WTC11 (cell line): ENCODE measurements around the gene CHST11. TPM values are rescaled to one million over a fixed set of nuclear protein-coding genes. Genes with fewer than 3 reads are reported as not detected.

Source experiments
- ATAC-seq: fragments of 200-7000 bp; cut with Tn5 transposase; 2 replicates; pipeline ENCODE4 v1.10.0; 2021; ENCODE audit warnings: mild to moderate bottlenecking, moderate library complexity
- CTCF ChIA-PET: fragments of 300-600 bp; sonication (Branson Sonifier 250); formaldehyde crosslinking; loops from one replicate; lab custom pipeline; 2021; ENCODE audit warnings: antibody characterized with exemption; lab: Charles Lee
- POLR2A ChIA-PET: fragments of 350-600 bp; sonication (Branson Sonifier 250); formaldehyde crosslinking; loops from one replicate; lab custom pipeline; 2021; ENCODE audit warnings: antibody characterized with exemption; lab: Charles Lee
- DNase-seq: peaks from one replicate; pipeline ENCODE4 v3.0.0; 2021; ENCODE audit warnings: low spot score
- H3K27ac Mint-ChIP-seq: 2 replicates; pipeline ENCODE4 v1.8.0; 2021; ENCODE audit warnings: mixed read lengths
- H3K27me3 Mint-ChIP-seq: 2 replicates; pipeline ENCODE4 v1.8.0; 2021; ENCODE audit warnings: low read depth, mild to moderate bottlenecking, moderate library complexity, mixed read lengths
- H3K36me3 Mint-ChIP-seq: 2 replicates; pipeline ENCODE4 v1.8.0; 2021; ENCODE audit warnings: mixed read lengths
- H3K4me1 Mint-ChIP-seq: 2 replicates; pipeline ENCODE4 v1.8.0; 2022; ENCODE audit warnings: mixed read lengths
- H3K4me3 Mint-ChIP-seq: 2 replicates; pipeline ENCODE4 v1.8.0; 2021; ENCODE audit warnings: mild to moderate bottlenecking, moderate library complexity, mixed read lengths
- H3K9me3 Mint-ChIP-seq: 2 replicates; pipeline ENCODE4 v1.8.0; 2021; ENCODE audit warnings: mixed read lengths
- HMGA2 ChIP-seq: fragments of 250-450 bp; sonication (Bioruptor Pico); IDR thresholded peaks from 2 replicates; pipeline ENCODE4 v1.4.0; 2021; ENCODE audit warnings: mild to moderate bottlenecking, moderate library complexity
- JAZF1 ChIP-seq: fragments of 250-450 bp; sonication (Bioruptor Pico); IDR thresholded peaks from 2 replicates; pipeline ENCODE4 v1.9.0; 2021; ENCODE audit warnings: moderate library complexity, mild to moderate bottlenecking, inconsistent platforms
- NFE2L1 ChIP-seq: sonication (generic); formaldehyde crosslinking; IDR thresholded peaks from 2 replicates; pipeline ENCODE4 v1.8.1; 2023; ENCODE audit warnings: missing genetic modification reagents
- NR3C1 ChIP-seq: sonication (generic); formaldehyde crosslinking; conservative IDR thresholded peaks from 2 replicates; pipeline ENCODE4 v1.8.1; 2023; ENCODE audit warnings: low read depth, mild to moderate bottlenecking, missing genetic modification reagents
- PRRX2 ChIP-seq: fragments of 250-450 bp; sonication (Bioruptor Pico); IDR thresholded peaks from 2 replicates; pipeline ENCODE4 v1.8.0; 2021; ENCODE audit warnings: mild to moderate bottlenecking
- ZNF121 ChIP-seq: sonication (generic); formaldehyde crosslinking; IDR thresholded peaks from 2 replicates; pipeline ENCODE4 v1.8.0; 2023; ENCODE audit warnings: missing genetic modification reagents
- ZNF138 ChIP-seq: sonication (generic); formaldehyde crosslinking; conservative IDR thresholded peaks from 2 replicates; pipeline ENCODE4 v1.8.1; 2022; ENCODE audit warnings: mild to moderate bottlenecking, moderate library complexity, missing genetic modification reagents
- ZNF232 ChIP-seq: sonication (generic); formaldehyde crosslinking; IDR thresholded peaks from 2 replicates; pipeline ENCODE4 v1.8.0; 2022; ENCODE audit warnings: mild to moderate bottlenecking, missing genetic modification reagents
- total RNA-seq: library from RNA; stranded (reverse); gene quantifications from 3 replicates; pipeline ENCODE4 v1.2.3, GENCODE V29; 2021
- TF ChIP-seq, protein P1 (sequence below): sonication (generic); formaldehyde crosslinking; IDR thresholded peaks from 2 replicates; pipeline ENCODE4 v1.8.1; 2023; ENCODE audit warnings: mild to moderate bottlenecking, missing genetic modification reagents
- TF ChIP-seq, protein P2 (sequence below): fragments of 250-450 bp; sonication (Bioruptor Pico); IDR thresholded peaks from 2 replicates; pipeline ENCODE4 v2.1.2; 2022; ENCODE audit warnings: mild to moderate bottlenecking, moderate library complexity
- TF ChIP-seq, protein P3 (sequence below): sonication (generic); formaldehyde crosslinking; IDR thresholded peaks from 2 replicates; pipeline ENCODE4 v1.8.0; 2022; ENCODE audit warnings: missing genetic modification reagents
- TF ChIP-seq, protein P4 (sequence below): sonication (generic); formaldehyde crosslinking; IDR thresholded peaks from 2 replicates; pipeline ENCODE4 v1.8.1; 2023; ENCODE audit warnings: mild to moderate bottlenecking, moderate library complexity, missing genetic modification reagents

Gene CHST11
- total RNA-seq, 1 experiment from 2014 or later: 24.2 TPM

DNA sequence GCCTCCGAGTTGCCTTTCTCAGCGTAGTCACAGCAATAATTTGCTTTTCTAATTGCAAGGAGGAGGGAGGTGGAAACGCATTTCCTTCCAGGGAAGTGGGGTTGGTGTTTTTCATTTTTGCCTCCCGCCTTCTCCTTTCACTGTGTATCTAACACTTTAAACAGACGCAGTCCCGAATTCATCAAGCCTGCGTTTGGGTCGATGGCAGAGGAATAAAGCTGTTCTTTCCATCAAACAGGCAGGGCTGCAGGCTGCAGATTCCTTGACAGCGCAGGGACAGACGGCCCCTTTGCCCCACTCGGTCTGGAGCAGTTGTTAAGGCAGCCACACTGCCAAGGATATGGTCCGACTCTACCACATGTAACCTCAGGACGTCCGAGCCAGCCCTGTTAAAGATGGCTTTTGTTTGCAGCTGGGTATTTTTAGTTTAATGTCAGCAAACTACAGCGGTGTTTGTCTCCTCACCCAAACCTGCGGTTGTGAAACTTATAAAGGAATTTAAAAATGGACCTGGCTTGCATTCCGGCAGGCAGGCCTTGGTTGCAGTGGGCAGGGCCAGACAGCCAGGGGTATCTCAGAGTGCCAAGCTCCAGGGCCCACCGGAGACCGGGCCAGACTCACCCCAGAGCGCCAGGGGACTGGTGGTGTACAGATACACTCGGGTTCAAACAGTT is 2.1 kb downstream of the CHST11 start:
- Mint-ChIP-seq H3K27ac (0 out of 2 replicates have a peak overlapping the region, but pooled peaks have one; percentile 19), H3K36me3 (no peaks in the 10 kb centered on the region), H3K4me1 (peaks cover 36% of the 10 kb centered on the region)
- DNase-seq: no peak
- ATAC-seq: peak; percentile 10; the same call in 1 of the 2 replicates
- POLR2A ChIA-PET: no interaction called here
- TF ChIP-seq, protein P1, sequence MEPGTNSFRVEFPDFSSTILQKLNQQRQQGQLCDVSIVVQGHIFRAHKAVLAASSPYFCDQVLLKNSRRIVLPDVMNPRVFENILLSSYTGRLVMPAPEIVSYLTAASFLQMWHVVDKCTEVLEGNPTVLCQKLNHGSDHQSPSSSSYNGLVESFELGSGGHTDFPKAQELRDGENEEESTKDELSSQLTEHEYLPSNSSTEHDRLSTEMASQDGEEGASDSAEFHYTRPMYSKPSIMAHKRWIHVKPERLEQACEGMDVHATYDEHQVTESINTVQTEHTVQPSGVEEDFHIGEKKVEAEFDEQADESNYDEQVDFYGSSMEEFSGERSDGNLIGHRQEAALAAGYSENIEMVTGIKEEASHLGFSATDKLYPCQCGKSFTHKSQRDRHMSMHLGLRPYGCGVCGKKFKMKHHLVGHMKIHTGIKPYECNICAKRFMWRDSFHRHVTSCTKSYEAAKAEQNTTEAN (CRISPR knock-in tag): 0 out of 2 replicates have a peak, but pooled peaks have one; percentile 31
- no peak for TF ChIP-seq JAZF1 (CRISPR knock-in tag)
- TF ChIP-seq, all 79 proteins: peak for 1
- no peaks in the 10 kb centered on the region for H3K9me3 Mint-ChIP-seq
- CTCF ChIA-PET: interaction anchor here (0.5 to 1.8 kb wide), 5 partner anchors 77 to 625 kb away, joined by 3 to 13 read pairs (median 3); partner anchors contain the start of gene ALDH1L2
- H3K27me3 Mint-ChIP-seq: peaks cover 44% of the 10 kb centered on the region
- H3K4me3 Mint-ChIP-seq: peak overlapping the region; percentile 97

DNA sequence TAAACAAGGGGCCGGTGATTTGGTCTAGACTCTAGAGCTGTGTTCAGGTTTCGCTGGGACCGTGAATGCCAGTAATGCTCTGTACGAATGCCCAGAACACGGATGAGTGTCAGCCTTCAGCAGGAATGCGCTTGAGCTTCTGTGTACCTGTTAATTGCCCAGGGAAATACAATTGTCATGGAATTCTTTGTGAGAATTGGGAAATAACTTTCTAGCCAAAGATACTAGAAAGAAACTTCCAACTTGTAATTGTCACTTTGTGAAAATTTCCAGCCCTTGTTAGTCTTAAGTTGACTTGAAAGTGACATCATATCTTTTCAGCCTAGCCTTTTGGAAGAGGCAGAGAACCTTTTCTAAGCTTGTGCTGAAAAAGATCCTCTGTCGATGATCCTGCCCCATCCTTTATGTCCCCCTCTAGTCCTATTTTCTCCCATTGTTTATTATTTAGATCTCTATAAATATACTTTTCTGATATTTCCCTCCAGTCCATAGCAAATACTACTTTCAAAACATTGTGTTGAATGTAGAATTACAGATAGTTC is 2.7 kb downstream of the CHST11 start:
- Mint-ChIP-seq H3K4me1 (peaks cover 36% of the 10 kb centered on the region), H3K27ac (no peak overlapping the region), H3K27me3 (peaks cover 38% of the 10 kb centered on the region), H3K4me3 (peak overlapping the region; percentile 97), H3K36me3 (no peaks in the 10 kb centered on the region), H3K9me3 (no peaks in the 10 kb centered on the region)
- ChIA-PET CTCF (interaction anchor here (1.0 to 1.8 kb wide), 3 partner anchors 78 to 625 kb away, joined by 3 to 13 read pairs (median 3); partner anchors contain the start of gene ALDH1L2), POLR2A (no interaction called here)
- DNase-seq (no peak), ATAC-seq (no peak)
- TF ChIP-seq, protein P2, sequence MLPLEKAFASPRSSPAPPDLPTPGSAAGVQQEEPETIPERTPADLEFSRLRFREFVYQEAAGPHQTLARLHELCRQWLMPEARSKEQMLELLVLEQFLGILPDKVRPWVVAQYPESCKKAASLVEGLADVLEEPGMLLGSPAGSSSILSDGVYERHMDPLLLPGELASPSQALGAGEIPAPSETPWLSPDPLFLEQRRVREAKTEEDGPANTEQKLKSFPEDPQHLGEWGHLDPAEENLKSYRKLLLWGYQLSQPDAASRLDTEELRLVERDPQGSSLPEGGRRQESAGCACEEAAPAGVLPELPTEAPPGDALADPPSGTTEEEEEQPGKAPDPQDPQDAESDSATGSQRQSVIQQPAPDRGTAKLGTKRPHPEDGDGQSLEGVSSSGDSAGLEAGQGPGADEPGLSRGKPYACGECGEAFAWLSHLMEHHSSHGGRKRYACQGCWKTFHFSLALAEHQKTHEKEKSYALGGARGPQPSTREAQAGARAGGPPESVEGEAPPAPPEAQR: no peak
- TF ChIP-seq, protein P1 (CRISPR knock-in tag): 0 out of 2 replicates have a peak, but pooled peaks have one; percentile 1

DNA sequence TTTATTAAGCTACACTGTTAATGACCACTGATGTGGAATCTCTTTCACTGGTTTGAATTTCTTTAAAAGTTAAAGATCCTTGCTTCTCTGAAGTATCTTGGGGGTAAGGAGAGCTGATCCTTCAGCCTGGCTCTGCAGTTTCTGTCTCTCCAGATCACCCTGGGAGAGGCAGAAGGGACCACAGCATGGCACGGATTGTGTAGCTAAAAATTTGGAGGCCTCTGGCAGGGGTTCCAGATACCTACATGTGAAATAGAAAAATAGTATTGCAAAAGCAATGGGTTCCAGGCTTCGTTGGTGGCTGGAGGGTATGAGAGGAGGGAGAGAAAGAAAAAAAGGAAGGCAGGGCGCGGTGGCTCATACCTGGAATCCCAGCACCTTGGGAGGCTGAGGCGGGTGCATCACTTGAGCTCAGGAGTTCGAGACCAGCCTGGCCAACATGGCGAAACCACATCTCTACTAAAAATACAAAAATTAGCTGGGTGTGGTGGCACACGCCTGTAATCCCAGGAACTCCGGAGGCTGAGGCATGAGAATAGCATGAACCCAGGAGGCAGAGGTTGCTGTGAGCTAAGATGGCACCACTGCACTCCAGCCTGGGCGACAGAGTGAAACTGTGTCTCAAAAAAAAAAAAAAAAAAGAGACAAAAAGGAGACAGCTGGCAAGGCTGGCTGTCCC is 3.4 kb downstream of the CHST11 start:
- Mint-ChIP-seq H3K4me3 (peak overlapping the region; percentile 9), H3K36me3 (no peaks in the 10 kb centered on the region), H3K9me3 (no peaks in the 10 kb centered on the region), H3K27me3 (peaks cover 31% of the 10 kb centered on the region), H3K27ac (no peak overlapping the region), H3K4me1 (peaks cover 34% of the 10 kb centered on the region)
- ATAC-seq (no peak), DNase-seq (no peak)
- ChIA-PET POLR2A (no interaction called here), CTCF (interaction anchor here (0.5 to 1.8 kb wide), 4 partner anchors 78 to 640 kb away, joined by 3 to 13 read pairs (median 3); partner anchors contain the start of gene ALDH1L2)
- no peak for TF ChIP-seq PRRX2 (CRISPR knock-in tag)
- TF ChIP-seq ZNF138 (CRISPR knock-in tag): no peak

DNA sequence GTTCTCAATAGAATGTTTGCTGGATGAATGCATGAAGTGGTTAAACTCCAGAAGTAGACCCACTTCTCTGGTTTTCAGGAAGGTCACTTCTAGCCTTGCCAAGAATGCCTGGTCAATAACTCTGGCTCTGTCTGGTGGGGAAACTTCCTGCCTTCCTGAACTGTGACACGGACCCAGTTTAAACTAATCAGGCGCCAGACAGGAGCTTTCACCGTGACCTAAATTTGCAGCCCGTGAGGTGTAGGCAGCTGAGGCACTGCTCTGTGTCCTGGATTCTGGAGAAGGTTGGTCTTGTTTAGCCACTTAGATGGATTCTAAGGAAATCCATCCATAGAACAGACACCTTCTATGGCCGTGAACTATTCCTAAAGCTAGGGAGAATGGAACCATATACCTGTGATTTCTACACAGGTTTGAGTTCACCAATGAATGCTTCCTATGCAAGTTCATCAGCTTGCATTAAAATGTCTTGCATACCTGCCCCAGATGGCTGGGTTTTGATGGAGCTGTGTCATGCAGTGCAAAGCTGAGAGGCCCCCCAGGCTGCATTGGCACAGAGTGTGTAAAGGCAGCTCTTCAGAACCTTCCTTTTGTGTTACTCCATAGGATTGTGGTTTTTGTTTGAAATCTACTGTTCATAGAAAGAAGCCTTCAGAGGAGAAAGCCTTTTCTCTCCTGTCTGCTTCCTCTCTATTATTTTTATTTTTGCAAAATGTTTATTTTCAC is 4.4 kb downstream of the CHST11 start:
- peaks cover 23% of the 10 kb centered on the region for H3K27me3 Mint-ChIP-seq
- ChIA-PET CTCF (interaction anchor here (1.3 kb wide), 1 partner anchor 79 kb away, joined by 6 read pairs; no protein-coding TSS in a partner anchor), POLR2A (no interaction called here)
- H3K4me1 Mint-ChIP-seq: peaks cover 25% of the 10 kb centered on the region
- no peak overlapping the region for H3K4me3 Mint-ChIP-seq
- ATAC-seq (no peak), DNase-seq (no peak)
- no peaks in the 10 kb centered on the region for H3K36me3 Mint-ChIP-seq
- no peaks in the 10 kb centered on the region for H3K9me3 Mint-ChIP-seq
- no peak for TF ChIP-seq ZNF232 (CRISPR knock-in tag)
- H3K27ac Mint-ChIP-seq: no peak overlapping the region

DNA sequence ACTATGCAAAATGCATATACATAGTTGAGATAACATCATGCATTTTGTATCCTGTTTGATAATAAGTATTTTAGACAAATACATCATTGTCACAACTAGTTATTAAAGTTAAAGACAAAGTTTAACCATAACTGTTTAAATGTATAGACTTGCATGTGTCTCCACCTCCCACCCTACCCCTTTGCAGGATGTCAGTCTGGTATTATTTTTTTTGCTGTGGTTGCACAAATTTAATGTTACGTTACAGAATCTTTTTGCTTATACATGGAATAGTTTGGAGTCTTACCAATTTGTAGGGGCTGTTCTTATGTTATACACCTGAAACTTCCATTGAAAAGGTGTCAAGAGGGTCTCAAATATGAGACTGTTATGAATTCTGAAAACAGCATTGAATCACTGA is 5.6 kb downstream of the CHST11 start:
- Mint-ChIP-seq H3K4me3 (no peak overlapping the region), H3K9me3 (no peaks in the 10 kb centered on the region), H3K36me3 (no peaks in the 10 kb centered on the region), H3K4me1 (peaks cover 29% of the 10 kb centered on the region), H3K27ac (no peak overlapping the region), H3K27me3 (peaks cover 23% of the 10 kb centered on the region)
- ATAC-seq: no peak
- no peak for DNase-seq
- POLR2A ChIA-PET: no interaction called here
- CTCF ChIA-PET: no interaction called here
- TF ChIP-seq, protein P3, sequence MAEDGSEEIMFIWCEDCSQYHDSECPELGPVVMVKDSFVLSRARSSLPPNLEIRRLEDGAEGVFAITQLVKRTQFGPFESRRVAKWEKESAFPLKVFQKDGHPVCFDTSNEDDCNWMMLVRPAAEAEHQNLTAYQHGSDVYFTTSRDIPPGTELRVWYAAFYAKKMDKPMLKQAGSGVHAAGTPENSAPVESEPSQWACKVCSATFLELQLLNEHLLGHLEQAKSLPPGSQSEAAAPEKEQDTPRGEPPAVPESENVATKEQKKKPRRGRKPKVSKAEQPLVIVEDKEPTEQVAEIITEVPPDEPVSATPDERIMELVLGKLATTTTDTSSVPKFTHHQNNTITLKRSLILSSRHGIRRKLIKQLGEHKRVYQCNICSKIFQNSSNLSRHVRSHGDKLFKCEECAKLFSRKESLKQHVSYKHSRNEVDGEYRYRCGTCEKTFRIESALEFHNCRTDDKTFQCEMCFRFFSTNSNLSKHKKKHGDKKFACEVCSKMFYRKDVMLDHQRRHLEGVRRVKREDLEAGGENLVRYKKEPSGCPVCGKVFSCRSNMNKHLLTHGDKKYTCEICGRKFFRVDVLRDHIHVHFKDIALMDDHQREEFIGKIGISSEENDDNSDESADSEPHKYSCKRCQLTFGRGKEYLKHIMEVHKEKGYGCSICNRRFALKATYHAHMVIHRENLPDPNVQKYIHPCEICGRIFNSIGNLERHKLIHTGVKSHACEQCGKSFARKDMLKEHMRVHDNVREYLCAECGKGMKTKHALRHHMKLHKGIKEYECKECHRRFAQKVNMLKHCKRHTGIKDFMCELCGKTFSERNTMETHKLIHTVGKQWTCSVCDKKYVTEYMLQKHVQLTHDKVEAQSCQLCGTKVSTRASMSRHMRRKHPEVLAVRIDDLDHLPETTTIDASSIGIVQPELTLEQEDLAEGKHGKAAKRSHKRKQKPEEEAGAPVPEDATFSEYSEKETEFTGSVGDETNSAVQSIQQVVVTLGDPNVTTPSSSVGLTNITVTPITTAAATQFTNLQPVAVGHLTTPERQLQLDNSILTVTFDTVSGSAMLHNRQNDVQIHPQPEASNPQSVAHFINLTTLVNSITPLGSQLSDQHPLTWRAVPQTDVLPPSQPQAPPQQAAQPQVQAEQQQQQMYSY (CRISPR knock-in tag): no peak
- TF ChIP-seq NFE2L1 (CRISPR knock-in tag): no peak
- no peak for TF ChIP-seq ZNF121
- TF ChIP-seq, protein P4, sequence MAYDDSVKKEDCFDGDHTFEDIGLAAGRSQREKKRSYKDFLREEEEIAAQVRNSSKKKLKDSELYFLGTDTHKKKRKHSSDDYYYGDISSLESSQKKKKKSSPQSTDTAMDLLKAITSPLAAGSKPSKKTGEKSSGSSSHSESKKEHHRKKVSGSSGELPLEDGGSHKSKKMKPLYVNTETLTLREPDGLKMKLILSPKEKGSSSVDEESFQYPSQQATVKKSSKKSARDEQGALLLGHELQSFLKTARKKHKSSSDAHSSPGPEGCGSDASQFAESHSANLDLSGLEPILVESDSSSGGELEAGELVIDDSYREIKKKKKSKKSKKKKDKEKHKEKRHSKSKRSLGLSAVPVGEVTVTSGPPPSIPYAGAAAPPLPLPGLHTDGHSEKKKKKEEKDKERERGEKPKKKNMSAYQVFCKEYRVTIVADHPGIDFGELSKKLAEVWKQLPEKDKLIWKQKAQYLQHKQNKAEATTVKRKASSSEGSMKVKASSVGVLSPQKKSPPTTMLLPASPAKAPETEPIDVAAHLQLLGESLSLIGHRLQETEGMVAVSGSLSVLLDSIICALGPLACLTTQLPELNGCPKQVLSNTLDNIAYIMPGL (CRISPR knock-in tag): no peak
- no peak for TF ChIP-seq HMGA2
- TF ChIP-seq NR3C1 (CRISPR knock-in tag): no peak
